K562 (cell line): Measurements from ENCODE around the gene NAIF1. TPM values are rescaled to one million over a fixed set of nuclear protein-coding genes. Genes with fewer than 3 reads are reported as not detected.
A peak's percentile ranks its signal among the peaks of the same experiment; 100 is the strongest.

Source experiments
- DNMT1 ChIP-seq: fragments of 450-650 bp; IDR thresholded peaks from 2 replicates; pipeline ENCODE4 v1.6.1; 2016; ENCODE audit warnings: antibody characterized with exemption, mild to moderate bottlenecking
- EP400 ChIP-seq: fragments of 450-650 bp; IDR thresholded peaks from 2 replicates; pipeline ENCODE4 v1.6.1; 2017; ENCODE audit warnings: antibody characterized with exemption, mild to moderate bottlenecking, moderate library complexity
- ETV5 ChIP-seq: sonication (generic); formaldehyde crosslinking; IDR thresholded peaks from 2 replicates; pipeline ENCODE4 v1.4.0; 2020; ENCODE audit warnings: low read depth, mild to moderate bottlenecking, missing genetic modification reagents
- FOSL1 ChIP-seq: fragments of 200-800 bp; sonication (Bioruptor generic); conservative IDR thresholded peaks from 2 replicates; pipeline ENCODE4 v1.6.1; 2016; ENCODE audit warnings: missing genetic modification characterization, missing compliant biosample characterization
- GATAD2A ChIP-seq: fragments of 450-650 bp; IDR thresholded peaks from 2 replicates; pipeline ENCODE4 v1.6.1; 2017
- NCOA6 ChIP-seq: fragments of 450-650 bp; IDR thresholded peaks from 2 replicates; pipeline ENCODE4 v1.6.1; 2017; ENCODE audit warnings: mild to moderate bottlenecking
- NFIC ChIP-seq: fragments of 450-650 bp; IDR thresholded peaks from 2 replicates; pipeline ENCODE4 v1.6.1; 2017; ENCODE audit warnings: mild to moderate bottlenecking, inconsistent platforms
- NR2C1 ChIP-seq, 2 experiments: fragments of 450-650 bp; IDR thresholded peaks; 2 replicates each; pipeline ENCODE4 v1.6.1; 2017; ENCODE audit warnings: mild to moderate bottlenecking in 2 of 2, antibody characterized with exemption in 1 of 2, inconsistent platforms in 1 of 2, missing compliant biosample characterization in 1 of 2, missing genetic modification characterization in 1 of 2
- NR2C2 ChIP-seq, 2 experiments: fragments of 200-800 bp in 1 of 2; sonication (Bioruptor generic) in 1 of 2; sonication (generic) in 1 of 2; formaldehyde crosslinking in 1 of 2; IDR thresholded peaks; 2 replicates each; pipeline versions ENCODE4 v1.6.1 to v1.8.0; 2016 to 2022; ENCODE audit warnings: mild to moderate bottlenecking in 1 of 2, missing compliant biosample characterization in 1 of 2, missing genetic modification characterization in 1 of 2, missing genetic modification reagents in 1 of 2
- RFX1 ChIP-seq: fragments of 450-650 bp; IDR thresholded peaks from 2 replicates; pipeline ENCODE4 v1.6.1; 2016; ENCODE audit warnings: mild to moderate bottlenecking, moderate library complexity
- SAP30 ChIP-seq: fragments of 200-600 bp; sonication (generic); IDR thresholded peaks from 2 replicates; pipeline ENCODE4 v1.6.1; 2012; ENCODE audit warnings: borderline replicate concordance, low read depth, mild to moderate bottlenecking, moderate library complexity, low read length, control low read depth, inconsistent platforms; ENCODE audit not compliant: insufficient read depth, poor library complexity, severe bottlenecking
- YY1 ChIP-seq, 3 experiments: IDR thresholded peaks; 2 replicates each; pipeline ENCODE4 v1.6.1; 2011; ENCODE audit warnings: low read length in 2 of 3, mild to moderate bottlenecking in 2 of 3, moderate library complexity in 2 of 3, borderline replicate concordance in 1 of 3, control low read depth in 1 of 3, low read depth in 1 of 3; ENCODE audit not compliant: insufficient read depth in 3 of 3, insufficient replicate concordance in 2 of 3, control insufficient read depth in 1 of 3, insufficient read length in 1 of 3; ENCODE audit errors: extremely low read depth in 1 of 3
- ZBTB8A ChIP-seq: fragments of 450-650 bp; IDR thresholded peaks from 2 replicates; pipeline ENCODE4 v1.6.1; 2018; ENCODE audit warnings: mild to moderate bottlenecking, moderate library complexity; ENCODE audit not compliant: partially characterized antibody
- ZKSCAN1 ChIP-seq: fragments of 150-350 bp; IDR thresholded peaks from 2 replicates; pipeline ENCODE4 v1.6.1; 2016; ENCODE audit warnings: low read depth, low read length
- ZNF197 ChIP-seq: fragments of 200-800 bp; sonication (Bioruptor generic); IDR thresholded peaks from 2 replicates; pipeline ENCODE4 v1.6.1; 2016; ENCODE audit warnings: low read depth, missing genetic modification characterization, missing compliant biosample characterization
- ZNF512 ChIP-seq: IDR thresholded peaks from 2 replicates; pipeline ENCODE4 v1.6.1; 2016; ENCODE audit warnings: missing genetic modification characterization, missing compliant biosample characterization
- ZNF589 ChIP-seq: fragments of 200-800 bp; sonication (Bioruptor generic); IDR thresholded peaks from 2 replicates; pipeline ENCODE4 v1.6.1; 2016; ENCODE audit warnings: low read depth, missing genetic modification characterization, missing compliant biosample characterization
- ZNF639 ChIP-seq, 2 experiments: fragments of 200-800 bp in 1 of 2; sonication (Bioruptor generic) in 1 of 2; sonication (generic) in 1 of 2; formaldehyde crosslinking in 1 of 2; IDR thresholded peaks in 1 of 2; conservative IDR thresholded peaks in 1 of 2; 2 replicates each; pipeline versions ENCODE4 v1.5.0 to v1.6.1; 2016 to 2020; ENCODE audit warnings: missing compliant biosample characterization in 1 of 2, missing genetic modification characterization in 1 of 2, missing genetic modification reagents in 1 of 2
- polyA plus RNA-seq, 8 experiments: library from polyadenylated mRNA; depleted of rRNA in 4 of 8; stranded (reverse) in 5 of 8; unstranded in 3 of 8; fragments of >200 nt; fragmentation: Nextera tagmentation in 2 of 8; fragmentation: Illumina TruSeq in 1 of 8; extraction: Ambion mirVana in 2 of 8; extraction: Trizol in 1 of 8; gene quantifications; 2 replicates each; pipeline versions ENCODE4 v1.2.1 to v1.2.3, GENCODE V29; 2011 to 2014; ENCODE audit warnings: inconsistent platforms in 1 of 8, missing spikeins in 1 of 8
- total RNA-seq, 7 experiments: library from RNA; depleted of rRNA in 6 of 7; stranded (reverse); fragments of >200 nt in 6 of 7; fragmentation: Illumina TruSeq in 2 of 7; extraction: Trizol in 2 of 7; gene quantifications; 2 replicates each; pipeline versions ENCODE4 v1.2.1 to v1.2.3, GENCODE V29; 2011 to 2021; ENCODE audit warnings: low replicate concordance in 1 of 7
- TF ChIP-seq, protein P1 (sequence below): fragments of 250-450 bp; sonication (Bioruptor Pico); IDR thresholded peaks from 2 replicates; pipeline ENCODE4 v1.8.0; 2022; ENCODE audit warnings: inconsistent platforms, mild to moderate bottlenecking, moderate library complexity, borderline replicate concordance

The NAIF1 gene
- total and polyA plus RNA-seq, 9 of the 15 experiments (the other 6 are each of a cell fraction or from before 2014, with no cell fraction given): 4.8 to 26.6 (median 17.2) TPM

GRCh38 chr9:128115187-128116103 is 48.3 kb upstream of the NAIF1 start (continued):
- TF ChIP-seq, protein P1, sequence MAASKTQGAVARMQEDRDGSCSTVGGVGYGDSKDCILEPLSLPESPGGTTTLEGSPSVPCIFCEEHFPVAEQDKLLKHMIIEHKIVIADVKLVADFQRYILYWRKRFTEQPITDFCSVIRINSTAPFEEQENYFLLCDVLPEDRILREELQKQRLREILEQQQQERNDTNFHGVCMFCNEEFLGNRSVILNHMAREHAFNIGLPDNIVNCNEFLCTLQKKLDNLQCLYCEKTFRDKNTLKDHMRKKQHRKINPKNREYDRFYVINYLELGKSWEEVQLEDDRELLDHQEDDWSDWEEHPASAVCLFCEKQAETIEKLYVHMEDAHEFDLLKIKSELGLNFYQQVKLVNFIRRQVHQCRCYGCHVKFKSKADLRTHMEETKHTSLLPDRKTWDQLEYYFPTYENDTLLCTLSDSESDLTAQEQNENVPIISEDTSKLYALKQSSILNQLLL: no peak
- no peak for TF ChIP-seq RFX1
- no peak for TF ChIP-seq NR2C2 (CRISPR knock-in tag; IDR thresholded peaks at IDR 0.05)
- no peak for TF ChIP-seq NR2C2 (tag; IDR thresholded peaks at IDR 0.05)
- no peak for TF ChIP-seq ZNF512
- peak in 1 of 2 experiments; percentile 81; a peak in 2 of 4 replicates for TF ChIP-seq ZNF639 (CRISPR knock-in tag; conservative IDR thresholded peaks at IDR 0.05 in 1 of 2, IDR thresholded peaks at IDR 0.05 in 1 of 2)
- no peak for TF ChIP-seq NCOA6
- no peak for TF ChIP-seq DNMT1
- TF ChIP-seq GATAD2A: peak; percentile 74
- TF ChIP-seq ZBTB8A: no peak
- peak in 2 of 3 experiments; percentile 54 to 62 for TF ChIP-seq YY1 (IDR thresholded peaks at IDR 0.05; ENCODE audit: borderline replicate concordance in 1 of 3, control insufficient read depth in 1 of 3, extremely low read depth in 1 of 3, insufficient read depth in 3 of 3, insufficient read length in 1 of 3, insufficient replicate concordance in 2 of 3, low read depth in 1 of 3, low read length in 2 of 3)
- no peak for TF ChIP-seq SAP30
- TF ChIP-seq NR2C1 (IDR thresholded peaks at IDR 0.05): 0 out of 2 replicates have a peak, but pooled peaks have one; percentile 39
- peak; percentile 26 for TF ChIP-seq NR2C1 (tag; IDR thresholded peaks at IDR 0.05)
- peak; percentile 46 for TF ChIP-seq FOSL1
- TF ChIP-seq NFIC: peak; percentile 87
- TF ChIP-seq ETV5 (CRISPR knock-in tag): no peak; the same call in 1 of the 2 replicates
- TF ChIP-seq ZNF197 (CRISPR knock-in tag): peak; percentile 30; the same call in 1 of the 2 replicates
- TF ChIP-seq EP400: peak; percentile 56; the same call in 1 of the 2 replicates
- peak; percentile 36; the same call in 1 of the 2 replicates for TF ChIP-seq ZKSCAN1
- TF ChIP-seq ZNF589: 0 out of 2 replicates have a peak, but pooled peaks have one; percentile 43
